Activated CD4-positive, alpha-beta T cell treated with anti-CD3 and anti-CD28 coated beads, Interleukin-2, amount 50 U/mL, for 24 hours (primary cell): ENCODE data around the gene FRMD3.

Source experiments
- DNase-seq, 2 donors: peaks; one replicate each; pipeline ENCODE4 v3.0.0-alpha.2; 2020; ENCODE audit warnings: low read depth in 1 of 2, low spot score in 1 of 2

The FRMD3 gene

DNA sequence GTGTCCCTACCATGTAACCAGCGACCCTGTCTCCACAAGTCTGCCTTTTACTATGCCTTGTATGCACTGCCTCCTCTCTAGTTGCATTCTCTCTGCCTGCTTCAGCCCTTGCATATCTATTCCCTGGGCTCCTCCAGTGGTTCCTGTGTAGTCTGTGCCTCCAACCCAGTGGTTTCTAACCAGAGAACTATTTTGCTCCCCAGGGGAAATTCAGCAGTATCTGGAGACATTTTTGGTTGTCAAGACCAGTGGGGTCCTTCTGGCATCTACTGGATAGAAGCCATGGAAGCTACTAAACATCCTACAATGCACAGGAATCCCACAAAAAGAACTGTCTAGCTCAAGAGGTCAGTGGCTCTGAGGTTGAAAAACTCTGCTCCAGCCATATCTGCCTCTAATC is 251.2 kb downstream of the FRMD3 start:
- DNase-seq = no peak

GRCh38 chr9:83285445-83286225 is 252.6 kb downstream of the FRMD3 start:
- no peak for DNase-seq

DNA sequence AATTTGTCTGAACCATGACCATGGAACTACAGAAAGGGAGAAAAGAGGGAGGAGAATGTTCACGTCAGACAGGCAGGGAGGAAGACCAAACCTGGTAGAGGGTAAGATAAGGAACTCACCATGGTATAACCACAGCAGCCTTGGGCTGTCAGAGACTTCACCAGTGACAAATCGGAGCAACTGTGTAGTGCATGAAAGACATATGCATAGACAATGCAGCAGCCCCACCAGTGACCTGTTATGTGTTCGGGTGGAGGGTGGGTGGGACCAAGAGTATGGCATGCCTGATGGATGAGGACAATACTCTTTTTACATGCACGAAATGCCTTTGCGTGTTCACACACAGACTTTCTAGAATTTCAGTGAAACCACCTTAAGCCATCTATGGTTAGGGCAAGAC is 253.5 kb downstream of the FRMD3 start:
- no peak for DNase-seq

DNA sequence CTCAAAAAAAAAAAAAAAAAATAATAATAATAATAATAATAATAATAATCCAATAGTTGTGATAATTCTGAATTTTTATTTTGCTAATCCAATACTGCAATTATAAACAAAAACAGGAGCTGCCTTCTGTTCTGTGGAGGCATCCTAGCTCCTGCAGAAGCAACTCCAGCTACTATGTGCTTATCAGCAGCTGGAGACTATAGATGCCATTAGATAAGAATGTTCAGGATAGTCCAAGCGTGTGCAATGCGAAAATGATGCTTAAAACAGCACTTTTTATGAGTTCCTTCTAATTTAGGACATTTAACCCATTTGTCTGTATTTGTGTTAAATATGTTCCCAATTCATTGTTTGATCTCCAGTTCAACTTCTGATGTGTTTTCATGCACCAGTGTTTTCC is 254.7 kb downstream of the FRMD3 start:
- DNase-seq = no peak

DNA sequence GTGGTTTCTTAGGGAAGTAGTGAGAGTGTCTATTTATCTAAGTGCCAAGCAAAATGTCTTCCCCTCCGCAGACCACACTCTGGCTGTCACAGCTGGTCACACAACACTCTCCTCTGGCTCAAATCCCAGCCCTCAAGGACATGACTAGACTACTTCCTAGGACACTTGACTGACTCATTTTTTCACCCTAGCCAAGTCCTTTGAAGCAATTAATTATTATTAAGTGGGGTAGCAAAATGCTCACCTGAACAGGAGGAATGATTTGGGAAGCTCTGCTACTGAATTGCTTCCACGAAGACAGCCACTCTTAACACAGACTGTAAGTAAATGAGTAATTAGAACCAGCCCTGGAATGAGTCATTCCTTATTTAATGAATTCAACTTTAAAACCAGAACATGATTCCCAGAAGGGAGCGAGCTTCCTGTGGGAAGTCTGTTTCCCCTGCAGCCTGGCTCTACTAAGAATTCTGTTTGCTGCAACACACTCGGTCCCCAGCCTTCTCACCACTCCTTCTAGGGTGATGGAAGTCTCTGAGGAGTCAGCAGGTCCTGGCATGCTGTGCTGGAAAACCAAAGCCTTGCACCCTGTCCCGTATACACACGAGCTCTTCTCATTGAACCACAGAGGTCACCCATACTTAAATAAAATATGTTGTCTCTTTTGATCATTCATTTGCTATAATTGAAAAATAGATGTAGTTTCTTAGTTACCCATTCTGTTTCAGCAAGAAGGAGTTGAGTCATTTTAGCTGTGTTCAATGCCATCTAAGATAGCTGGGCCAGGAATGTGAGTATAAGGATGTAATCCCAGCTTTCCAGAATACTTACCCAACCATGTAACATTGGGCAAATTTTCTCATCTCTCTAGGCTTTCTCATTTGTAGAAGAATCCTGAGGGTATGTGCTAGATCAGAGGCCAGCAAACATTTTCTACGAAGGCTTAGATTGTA is 256.6 kb downstream of the FRMD3 start:
- DNase-seq = no peak

DNA sequence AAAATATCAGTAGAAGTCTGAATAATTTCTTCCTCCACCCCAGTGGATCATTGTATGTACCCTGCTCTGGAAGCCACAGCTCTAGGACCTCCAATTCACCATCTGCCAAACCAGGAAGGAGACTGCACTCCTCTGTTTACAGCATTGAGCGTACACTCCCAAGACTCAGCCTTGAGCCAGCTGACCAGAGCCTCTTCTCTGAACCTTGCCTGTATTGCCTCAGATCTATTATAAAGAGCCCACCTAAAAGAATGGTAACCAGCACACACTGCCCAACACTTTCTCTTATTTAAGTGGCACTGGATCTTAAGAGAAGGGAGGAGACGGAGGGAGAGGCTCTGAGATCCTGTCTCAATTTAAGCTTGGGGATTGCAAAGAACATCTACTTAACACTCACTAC is 257.4 kb downstream of the FRMD3 start:
- no peak for DNase-seq

GRCh38 chr9:83280268-83280667 is 257.9 kb downstream of the FRMD3 start:
- no peak for DNase-seq

GRCh38 chr9:83274787-83275186 is 263.4 kb downstream of the FRMD3 start:
- DNase-seq = no peak

GRCh38 chr9:83271665-83272071 is 266.5 kb downstream of the FRMD3 start:
- no peak for DNase-seq

DNA sequence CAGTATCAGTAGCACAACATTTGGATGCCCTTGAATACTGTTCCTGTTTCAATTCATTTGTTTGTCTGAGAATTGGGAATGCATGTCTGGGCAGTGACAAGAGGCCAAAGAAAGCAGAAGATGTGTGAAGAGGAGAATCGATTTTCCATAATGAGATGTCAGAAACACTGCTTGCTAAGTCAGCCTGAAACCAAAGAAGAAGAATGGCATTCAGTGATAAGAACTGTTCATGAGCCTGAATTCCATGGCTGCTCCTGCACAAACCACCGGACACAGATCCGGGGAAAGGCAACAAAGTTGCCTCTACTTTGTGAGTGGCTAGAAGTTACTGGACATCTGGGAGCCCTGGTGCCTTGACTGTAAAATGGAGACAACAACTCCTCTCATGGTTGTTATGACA is 268.1 kb downstream of the FRMD3 start:
- no peak for DNase-seq

DNA sequence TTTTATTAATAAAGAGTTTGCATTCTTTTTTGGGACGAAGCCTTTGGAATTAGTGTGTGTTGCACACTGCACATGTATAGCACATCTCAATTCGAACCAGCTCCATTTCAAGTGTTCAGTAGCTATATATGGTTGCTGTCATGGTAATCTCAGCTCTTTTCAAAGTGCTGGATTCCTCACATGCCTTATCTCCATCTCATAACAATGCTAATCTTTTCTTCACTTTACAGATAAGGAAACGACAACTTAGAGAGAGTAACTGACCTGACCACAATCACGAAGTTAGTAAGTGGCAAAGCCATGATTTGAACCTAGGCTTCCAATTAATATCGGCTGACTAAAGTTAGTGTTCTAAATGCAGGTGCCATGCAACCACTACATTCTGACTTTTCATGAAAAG is 270.5 kb downstream of the FRMD3 start:
- DNase-seq = no peak

DNA sequence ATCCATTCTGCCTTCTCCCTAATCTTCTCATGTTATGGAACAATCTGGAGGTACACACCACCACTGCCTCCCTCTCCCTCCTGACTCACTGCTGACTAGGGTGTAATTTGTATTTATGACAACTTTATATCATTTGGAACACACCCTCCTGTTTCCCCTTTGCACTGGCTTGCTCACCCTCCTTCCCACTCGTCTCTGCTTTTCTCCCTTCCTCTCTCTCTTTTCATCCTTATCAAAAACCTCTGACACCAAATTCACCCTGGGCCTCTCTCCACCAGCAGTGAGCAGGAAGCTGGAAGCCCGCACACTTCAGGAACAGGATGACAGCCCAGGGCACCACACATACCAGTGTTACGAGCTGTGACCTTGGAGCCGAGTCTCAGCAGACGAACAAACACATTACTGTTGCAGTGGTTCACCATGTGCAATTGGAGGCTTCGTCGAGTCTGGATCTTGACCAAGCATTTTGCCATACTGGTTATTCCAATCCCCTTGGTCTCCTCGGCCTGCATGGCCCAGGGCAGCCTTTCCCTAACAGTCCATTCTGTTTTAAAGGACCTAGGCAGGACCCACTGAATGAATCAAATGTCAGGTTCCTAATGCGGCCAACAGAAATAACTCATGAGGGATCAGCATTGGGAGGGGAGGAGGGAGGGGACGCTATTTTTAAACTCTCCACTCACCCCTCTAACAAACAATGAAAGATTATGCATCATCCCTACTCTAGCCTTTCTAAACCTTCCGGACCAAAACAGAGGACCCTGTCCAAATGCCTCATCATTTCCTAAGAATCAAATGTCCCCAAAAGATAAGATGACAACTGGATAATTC is 271.3 kb downstream of the FRMD3 start:
- no peak for DNase-seq

DNA sequence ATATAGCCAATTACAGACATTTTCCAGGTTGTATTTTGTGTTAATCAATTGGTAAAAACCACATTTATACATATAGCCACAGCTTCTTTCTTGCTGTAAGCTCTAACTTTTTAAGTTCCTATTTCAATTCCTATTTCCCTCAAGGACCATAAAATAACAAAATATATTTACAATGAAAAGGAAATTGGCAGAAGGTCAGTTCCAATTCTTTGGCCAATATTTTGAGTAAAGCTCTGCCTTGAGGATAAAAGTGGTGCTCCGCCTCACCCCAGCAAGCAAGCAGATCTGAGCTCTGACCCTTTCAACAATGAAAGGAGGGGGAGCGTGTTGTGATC is 271.9 kb downstream of the FRMD3 start:
- DNase-seq = no peak

DNA sequence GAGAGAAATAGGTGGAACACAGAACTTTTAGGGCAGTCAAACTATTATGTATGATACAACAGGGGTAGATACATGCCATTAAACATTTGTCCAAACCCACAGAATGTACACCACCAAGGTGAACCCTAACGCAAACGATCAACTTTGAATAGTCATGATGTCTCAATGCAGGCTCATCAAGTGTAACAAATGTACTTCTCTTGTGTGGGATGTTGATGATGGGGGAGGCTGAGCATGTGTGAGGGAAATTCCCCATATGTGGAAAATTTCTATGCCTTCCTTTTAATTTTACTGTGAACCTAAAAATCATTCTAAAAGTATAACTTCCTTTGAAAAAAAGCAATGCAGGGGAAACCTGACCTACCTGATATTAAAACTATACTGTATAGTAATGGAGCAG is 273.9 kb downstream of the FRMD3 start:
- DNase-seq = no peak

DNA sequence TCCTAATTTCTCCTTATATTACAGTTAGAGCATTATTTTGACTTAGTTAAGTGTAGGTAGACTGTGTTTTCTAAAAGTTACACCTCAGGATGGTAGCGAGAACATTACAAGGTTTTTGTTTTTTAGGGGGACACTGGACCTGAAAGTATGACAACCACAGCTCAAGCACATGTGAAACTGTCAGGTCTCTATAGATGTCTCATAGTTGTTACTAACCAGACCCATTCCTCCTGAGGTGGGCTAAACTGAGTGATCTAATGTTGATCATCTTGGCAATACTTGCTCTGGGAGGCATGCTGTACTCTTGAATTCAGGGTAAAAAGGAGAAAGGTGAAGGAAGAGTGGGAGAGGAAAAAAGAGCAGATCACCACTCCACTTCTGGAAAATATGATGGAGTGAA is 278.6 kb downstream of the FRMD3 start:
- DNase-seq = no peak

GRCh38 chr9:83257937-83258891 is 280.0 kb downstream of the FRMD3 start:
- no peak for DNase-seq

GRCh38 chr9:83247732-83248131 is 290.5 kb downstream of the FRMD3 start:
- no peak for DNase-seq

DNA sequence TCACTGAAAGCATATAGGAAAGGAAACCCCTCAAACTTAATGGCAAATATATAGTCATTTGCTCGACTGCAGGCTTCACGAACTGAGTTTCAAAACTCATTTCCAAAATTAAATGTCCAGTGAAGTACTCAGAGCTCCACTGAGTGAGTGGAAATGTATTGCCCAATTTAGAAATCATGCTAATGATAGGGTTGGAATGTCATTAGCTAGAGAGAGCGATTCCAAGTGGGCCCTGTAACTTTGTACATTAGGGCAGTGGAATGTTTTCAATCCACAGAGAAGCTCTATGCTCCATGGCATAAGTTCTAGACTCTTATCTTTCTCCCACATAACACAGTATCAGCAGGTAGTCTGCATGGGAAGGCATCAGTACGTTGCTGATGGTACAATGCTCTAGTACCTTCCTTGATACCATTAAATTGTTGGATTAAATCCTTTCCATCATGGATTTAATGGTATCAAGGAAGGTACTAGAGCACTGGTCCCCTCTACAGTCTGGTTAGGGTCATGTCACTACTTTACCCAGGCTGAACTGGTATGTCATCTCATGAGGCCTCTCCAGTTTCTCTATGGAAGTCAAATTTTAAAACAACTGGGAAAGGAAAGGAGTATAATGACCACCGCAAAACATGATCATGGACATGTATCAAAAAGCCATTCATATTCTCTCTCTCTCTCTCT is 292.1 kb downstream of the FRMD3 start:
- no peak for DNase-seq

DNA sequence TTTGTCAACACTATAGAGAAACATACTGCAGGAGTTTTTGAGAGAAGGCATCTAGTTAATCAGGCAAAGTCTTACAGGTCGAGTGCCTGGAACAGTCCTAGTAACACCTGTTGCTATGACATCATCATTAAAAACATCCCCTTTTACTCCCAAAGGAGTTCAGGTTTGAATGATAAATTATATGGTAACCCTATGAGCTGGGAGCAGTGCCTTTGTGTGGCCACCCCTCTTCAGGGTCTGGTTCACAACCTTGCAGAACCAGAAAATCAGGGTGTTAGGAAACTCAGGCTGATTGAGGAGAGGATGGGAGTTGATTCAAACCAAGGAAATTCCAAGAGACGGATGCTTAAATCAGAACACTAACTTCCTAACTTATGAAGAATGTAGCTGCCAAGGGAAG is 296.1 kb downstream of the FRMD3 start:
- DNase-seq = no peak

- DNase-seq = no peak
Measured at GRCh38 chr9:83240671-83241070, 297.5 kb downstream of the FRMD3 start.
